GM21526 (cell line): Measurements from ENCODE around the gene SLC24A5.

Experiments used
- ATAC-seq: cut with Tn5 transposase; IDR thresholded peaks from one replicate; pipeline ENCODE4 v1.9.1; 2021; ENCODE audit warnings: moderate library complexity; ENCODE audit not compliant: unreplicated experiment, low FRiP score

SLC24A5 gene

DNA sequence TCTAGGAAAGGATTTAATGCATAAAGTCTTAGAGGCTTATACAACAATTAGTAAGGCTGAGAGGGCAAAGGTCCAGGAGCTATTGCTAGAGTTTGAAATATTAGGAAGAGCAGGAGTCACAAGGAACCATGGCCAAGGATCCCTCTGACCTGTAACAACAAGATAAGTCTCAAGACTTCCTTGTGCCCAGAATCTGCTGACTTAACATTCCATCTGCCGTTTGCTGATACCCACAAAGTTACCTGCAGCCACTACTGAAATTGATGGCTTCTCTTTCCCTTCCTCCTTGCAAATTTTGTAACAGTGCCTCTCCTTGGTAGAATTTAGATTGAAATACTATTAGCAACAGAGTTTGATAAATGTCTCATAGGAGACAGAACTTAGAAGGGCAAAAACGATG, 62.0 kb downstream of the SLC24A5 start:
- ATAC-seq: no peak

DNA sequence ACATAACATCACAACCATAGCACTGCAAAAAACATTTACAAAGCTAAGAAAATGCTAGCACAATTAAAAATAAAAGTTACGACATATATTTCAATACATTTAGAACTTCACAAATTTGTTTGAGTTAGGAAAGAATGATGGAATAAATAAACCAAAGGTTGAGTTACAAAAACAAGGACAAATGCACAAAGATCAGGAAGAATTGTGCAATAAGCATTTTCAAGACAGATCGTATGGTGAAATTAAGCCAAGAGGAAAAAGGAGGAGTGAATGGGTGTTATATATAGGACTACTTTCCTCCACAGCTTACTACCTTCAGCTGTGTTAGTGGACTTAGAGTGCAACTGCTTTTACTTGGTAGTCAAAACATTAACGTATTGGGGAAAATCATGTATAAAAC, 64.7 kb downstream of the SLC24A5 start:
- ATAC-seq: no peak

DNA sequence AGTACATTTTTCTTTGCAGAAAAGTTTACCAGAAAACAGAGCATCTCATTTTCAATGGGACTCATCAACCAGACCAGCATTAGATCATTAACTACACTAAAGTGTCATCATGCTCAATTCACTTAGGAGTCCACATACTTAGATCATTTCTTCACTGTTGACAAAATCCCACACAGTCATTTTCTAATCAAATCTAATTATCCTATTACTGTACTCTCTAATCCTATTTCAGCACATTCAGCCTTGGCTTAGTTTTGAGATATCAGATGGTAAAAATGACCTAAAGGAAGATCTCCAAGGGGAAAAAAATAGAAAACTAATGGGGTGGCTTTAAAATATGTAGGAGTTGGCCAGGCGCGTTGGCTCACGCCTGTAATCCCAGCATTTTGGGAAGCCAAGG, 65.5 kb downstream of the SLC24A5 start:
- ATAC-seq: no peak

DNA sequence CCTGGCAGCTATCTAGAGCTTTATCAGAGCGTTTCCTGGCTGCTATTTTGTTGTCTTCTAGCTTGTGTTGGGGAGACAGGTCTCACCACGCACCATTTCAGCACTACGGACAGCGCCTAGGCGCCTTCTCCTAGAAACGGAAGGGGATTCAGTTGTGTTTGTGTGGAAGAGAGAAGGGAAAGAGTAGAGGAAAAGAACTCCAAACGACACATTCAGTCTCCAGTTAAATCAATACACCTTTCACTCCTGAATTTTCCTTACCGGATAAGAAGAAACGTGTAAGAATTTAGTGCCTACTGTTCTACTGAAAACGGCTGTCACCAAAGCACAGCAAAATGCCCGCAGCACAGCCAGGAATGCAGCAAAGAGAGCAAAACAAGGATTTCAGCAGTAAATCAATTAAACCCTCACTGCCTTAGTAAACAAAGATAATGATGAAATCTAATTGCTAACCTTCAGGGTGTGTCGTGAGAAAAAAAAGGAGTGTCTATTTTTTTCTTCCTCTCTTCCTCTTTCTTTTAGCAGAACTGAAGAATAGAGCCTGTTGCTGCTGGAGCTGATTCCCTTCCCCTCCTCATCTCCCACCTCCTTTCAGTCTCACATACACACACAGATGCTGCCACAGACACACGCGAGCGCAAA, 70.3 kb downstream of the SLC24A5 start:
- ATAC-seq: no peak

DNA sequence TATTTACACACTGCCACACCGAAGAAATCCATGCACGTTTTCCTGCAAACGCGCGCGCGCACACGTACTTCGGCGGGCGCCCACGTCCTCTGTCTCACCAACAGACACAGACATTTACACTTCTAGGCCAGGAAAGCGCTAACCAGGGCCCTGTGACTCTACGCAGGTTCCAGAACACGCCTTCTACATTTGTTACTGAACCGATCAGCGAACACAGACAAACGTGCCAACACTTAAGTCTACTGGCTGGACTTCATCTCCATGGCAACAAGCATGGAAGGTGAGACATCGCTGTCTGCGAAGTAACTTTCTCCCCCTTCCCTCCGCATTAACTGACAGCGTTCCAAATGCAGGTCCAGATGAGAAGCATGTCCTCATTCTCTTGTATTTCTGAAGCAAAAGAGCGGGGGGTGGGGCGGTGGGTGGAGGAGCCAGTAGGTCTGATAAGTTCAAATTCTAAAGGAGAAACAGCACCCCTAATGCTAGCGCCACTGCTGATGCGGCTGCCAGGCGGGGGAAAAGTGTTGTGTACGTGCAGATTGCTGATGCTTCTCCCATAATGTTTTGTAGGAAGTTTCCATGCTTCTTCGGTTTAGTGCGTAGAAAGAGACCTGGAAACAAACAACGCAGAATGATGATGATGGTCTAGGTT, 70.9 kb downstream of the SLC24A5 start, which contains the start of gene CTXN2:
Gene CTXN2, plus strand, starts transcription at position 92 of the 652 bp plus-strand sequence. CDS start 9,636 bp downstream, outside the sequence.
- ATAC-seq: no peak
